Retinal pigment epithelial cell (primary cell): ENCODE results near the gene ISYNA1.
"Not testable (repeated sequence)": the region's sequence is repeated elsewhere in the genome, so short reads cannot be mapped to it uniquely, and the experiment has no call there.

Experiments used
- DNase-seq: peaks from one replicate; pipeline ENCODE4 v3.0.0-alpha.2; 2010; ENCODE audit warnings: low read depth
- H3K4me3 ChIP-seq: 2 replicates; pipeline ENCODE4 v1.5.1; 2011; ENCODE audit warnings: mild to moderate bottlenecking, low read length, control low read depth, moderate library complexity
- TF ChIP-seq, protein P1 (sequence below): conservative IDR thresholded peaks from 2 replicates; pipeline ENCODE4 v1.5.1; 2011; ENCODE audit warnings: low read depth, low read length, control low read depth, inconsistent platforms

Gene ISYNA1

DNA sequence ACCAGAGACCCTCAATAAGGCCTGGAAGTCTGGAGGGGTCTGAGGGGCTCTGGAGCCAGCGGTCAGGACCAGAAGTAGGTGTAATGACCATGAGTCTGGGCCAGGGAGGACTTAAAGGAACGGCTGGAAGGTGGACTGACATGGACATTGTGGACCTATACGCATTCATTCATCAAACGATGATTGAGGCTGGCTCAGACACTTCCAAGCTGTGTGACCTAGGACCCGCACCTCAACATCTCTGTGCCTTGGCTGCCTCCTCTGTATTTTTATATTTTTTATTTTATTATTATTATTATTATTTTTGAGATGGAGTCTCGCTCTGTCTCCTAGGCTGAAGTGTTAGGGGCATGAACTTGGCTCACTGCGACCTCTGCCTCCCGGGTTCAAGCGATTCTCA, 31.2 kb downstream of the ISYNA1 start:
- no peak overlapping the region for H3K4me3 ChIP-seq
- DNase-seq, result no peak
- TF ChIP-seq, protein P1, sequence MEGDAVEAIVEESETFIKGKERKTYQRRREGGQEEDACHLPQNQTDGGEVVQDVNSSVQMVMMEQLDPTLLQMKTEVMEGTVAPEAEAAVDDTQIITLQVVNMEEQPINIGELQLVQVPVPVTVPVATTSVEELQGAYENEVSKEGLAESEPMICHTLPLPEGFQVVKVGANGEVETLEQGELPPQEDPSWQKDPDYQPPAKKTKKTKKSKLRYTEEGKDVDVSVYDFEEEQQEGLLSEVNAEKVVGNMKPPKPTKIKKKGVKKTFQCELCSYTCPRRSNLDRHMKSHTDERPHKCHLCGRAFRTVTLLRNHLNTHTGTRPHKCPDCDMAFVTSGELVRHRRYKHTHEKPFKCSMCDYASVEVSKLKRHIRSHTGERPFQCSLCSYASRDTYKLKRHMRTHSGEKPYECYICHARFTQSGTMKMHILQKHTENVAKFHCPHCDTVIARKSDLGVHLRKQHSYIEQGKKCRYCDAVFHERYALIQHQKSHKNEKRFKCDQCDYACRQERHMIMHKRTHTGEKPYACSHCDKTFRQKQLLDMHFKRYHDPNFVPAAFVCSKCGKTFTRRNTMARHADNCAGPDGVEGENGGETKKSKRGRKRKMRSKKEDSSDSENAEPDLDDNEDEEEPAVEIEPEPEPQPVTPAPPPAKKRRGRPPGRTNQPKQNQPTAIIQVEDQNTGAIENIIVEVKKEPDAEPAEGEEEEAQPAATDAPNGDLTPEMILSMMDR, result no peak

DNA sequence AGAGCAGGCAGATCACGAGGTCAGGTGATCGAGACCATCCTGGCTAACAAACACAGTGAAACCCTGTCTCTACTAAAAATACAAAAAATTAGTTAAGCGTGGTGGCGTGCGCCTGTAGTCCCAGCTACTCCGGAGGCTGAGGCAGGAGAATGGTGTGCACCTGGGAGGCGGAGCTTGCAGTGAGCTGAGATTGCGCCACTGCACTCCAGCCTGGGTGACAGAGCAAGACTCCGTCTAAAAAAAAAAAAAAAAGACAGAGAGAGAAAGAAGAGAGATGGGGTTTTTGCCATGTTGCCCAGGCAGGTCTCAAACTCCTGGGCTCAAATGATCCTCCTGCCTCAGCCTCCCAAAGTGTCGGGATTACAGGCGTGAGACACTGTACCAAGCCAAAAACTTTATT, 32.2 kb downstream of the ISYNA1 start:
- H3K4me3 ChIP-seq, DNase-seq: not testable (repeated sequence)

DNA sequence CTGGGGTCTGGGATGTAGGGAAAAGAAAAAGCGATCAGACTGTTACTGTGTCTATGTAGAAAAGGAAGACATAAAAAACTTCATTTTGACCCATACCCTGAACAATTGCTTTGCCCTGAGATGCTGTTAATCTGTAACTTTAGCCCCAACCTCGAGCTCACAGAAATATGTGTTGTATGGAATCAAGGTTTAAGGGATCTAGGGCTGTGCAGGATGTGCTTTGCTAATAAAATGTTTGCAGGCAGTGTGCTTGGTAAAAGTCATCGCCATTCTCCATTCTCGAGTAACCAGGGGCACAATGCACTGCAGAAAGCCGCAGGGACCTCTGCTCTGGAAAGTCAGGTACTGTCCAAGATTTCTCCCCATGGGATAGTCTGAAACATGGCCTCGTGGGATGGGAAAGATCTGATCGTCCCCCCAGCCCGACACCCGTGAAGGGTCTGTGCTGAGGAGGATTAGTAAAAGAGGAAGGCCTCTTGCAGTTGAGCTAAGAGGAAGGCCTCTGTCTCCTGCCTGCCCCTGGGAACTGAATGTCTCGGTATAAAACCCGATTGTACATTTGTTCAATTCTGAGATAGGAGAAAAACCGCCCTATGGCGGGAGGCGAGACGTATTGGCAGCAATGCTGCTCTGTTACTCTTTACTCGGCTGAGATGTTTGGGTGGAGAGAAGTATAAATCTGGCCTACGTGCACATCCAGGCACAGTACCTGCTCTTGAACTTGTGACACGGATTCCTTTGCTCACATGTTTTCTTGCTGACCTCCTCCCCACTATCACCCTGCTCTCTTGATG, 35.3 kb downstream of the ISYNA1 start:
- DNase-seq, H3K4me3 ChIP-seq: not testable (repeated sequence)

DNA sequence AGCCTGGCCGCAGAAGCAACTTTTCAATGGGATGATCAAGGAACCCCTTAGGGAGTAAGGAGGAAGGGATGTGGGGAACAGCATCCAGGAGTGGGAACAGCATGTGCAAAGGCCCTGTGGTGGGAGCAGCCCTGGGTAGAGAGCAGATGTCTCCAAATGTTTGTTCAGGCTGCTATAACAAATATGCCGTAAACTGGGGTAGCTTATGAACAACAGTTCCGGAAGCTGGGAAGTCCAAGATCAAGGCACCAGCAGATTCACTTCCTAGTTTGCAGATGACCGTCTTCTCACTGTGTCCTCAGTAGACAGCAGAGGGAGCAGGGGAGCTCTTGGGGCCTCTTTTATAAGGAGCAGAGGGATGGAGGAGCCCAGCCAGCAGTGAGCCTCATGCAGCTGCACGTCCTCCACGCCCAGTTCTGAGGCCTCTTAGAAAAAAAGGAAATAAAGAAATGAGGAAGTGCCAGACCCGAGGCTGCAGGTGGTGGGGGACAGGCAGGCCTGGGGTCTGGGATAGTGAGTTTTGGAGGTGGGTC, 36.3 kb downstream of the ISYNA1 start:
- H3K4me3 ChIP-seq, result no peak overlapping the region
- TF ChIP-seq, protein P1, result peak; percentile 43
- no peak for DNase-seq

DNA sequence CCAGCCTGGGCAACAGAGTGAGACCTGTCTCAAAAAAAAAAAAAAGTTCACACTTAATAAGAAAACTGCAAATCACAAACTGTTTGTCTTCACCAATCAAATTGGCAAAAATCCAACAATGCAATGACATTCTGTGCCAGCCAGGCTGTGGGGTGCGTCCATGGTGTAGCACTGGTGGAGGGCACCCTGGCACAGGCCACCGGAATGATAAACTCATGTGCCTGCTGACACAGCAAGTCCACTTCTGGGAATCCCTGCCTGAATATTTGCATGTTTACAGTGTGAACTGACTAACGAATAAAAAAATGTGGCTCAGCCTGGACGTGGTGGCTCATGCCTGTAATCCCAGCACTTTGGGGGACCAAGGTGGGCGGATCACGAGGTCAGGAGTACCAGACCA, 38.9 kb downstream of the ISYNA1 start:
- DNase-seq, result no peak
- no peak overlapping the region for H3K4me3 ChIP-seq
- TF ChIP-seq, protein P1, result no peak

DNA sequence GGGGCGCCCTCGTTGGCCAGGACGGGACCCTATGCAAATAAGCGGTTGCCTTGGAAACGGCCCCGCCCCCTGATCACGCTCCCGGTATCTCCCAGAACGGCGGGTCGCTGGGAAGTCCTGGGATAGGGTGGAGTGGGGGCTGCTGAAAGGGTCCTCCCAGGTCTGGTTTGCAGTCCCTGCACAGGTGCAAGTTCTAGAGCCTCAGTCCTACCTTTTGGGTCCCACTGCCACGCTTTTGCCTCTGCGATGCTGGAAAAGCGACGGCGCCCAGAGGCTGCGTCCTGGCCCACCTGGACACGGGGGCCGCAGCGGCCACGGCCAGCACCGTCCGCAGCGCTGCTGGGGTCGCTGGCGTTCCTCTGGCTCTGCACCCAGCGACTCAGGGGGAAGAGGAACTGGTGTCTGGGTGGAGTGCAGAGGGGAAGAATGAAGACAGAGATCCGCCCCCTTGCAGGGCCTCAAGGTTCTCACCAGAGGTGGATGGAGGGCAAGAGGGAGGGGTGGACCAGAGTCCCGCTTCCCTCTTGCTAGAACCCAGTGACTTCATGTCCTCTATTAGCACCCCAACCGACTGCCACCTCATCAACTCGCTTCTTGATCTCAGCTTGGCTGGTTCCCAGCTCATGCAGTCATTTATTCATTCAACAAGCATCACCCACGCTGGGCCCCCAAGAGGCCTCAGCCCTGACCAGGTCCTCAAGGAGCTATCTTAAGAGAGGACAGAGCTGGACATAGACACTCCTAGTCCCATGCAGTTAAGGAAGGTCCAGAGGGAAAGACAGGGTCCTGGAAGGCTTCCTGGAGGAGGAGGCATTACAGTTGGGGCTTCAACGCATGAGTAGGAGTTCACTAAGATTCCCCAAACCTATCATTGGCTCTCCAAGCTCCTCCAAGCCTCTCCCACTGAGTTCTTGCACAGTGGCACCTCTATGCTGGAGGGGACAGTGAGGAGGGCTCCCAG, 40.4 kb downstream of the ISYNA1 start, which contains the start of gene LRRC25:
TSS of gene LRRC25 (minus strand) at position 381 of the 961 bp plus-strand sequence. CDS start 659 bp downstream, outside the sequence.
- no peak for DNase-seq
- H3K4me3 ChIP-seq, result peak within 1 kb of the TSS; percentile 25
- TF ChIP-seq, protein P1, result no peak

DNA sequence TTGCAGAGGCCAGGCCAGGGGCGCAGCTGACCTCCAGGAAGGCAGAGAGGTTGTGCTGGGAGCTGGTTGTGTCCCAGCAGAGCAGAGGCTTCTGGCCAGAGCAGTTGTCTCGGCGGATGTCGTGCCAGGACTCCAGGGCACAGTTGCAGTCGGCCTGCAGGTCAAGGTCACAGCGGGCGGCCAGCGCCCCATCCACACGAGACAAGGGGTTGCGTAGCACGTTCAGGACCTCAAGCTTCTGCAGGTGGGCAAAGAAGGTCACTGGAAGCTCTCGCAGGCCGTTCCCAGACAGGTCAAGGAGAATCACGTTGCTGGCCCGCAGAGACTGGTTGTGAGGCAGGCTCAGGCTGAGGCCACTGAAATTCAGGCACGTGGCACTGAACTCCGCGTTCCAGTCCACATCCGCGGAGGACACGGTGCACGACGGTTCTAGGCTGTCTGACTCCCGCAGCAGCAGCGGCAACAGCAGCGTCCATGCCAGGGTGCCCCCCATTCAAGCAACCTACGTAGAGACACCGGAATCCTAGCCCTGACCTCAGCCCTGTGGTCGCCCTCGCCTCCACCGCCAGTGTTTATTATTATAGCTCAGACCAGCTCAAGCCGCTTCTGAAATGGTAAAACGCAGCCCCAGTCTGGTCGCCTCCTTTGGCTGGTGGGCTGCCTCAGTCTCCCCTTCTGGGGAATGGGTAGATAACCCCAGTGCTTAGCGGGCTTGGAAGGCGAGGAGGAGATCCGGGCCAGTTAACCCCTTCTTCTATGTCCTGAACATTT, 41.3 kb downstream of the ISYNA1 start:
- no peak overlapping the region for H3K4me3 ChIP-seq
- no peak for DNase-seq
- TF ChIP-seq, protein P1, result no peak
